GM12891 (cell line): ENCODE measurements around the gene RASGRF1.

Experiments
- DNase-seq: peaks from one replicate; pipeline ENCODE4 v3.0.0; 2011; ENCODE audit warnings: low spot score; ENCODE audit not compliant: insufficient read length
- FAIRE-seq: peaks from 2 replicates; lab custom pipeline; 2011; peaks lifted over from hg19 to GRCh38; lab: Jason Lieb, UNC
- PAX5 ChIP-seq: IDR thresholded peaks from 2 replicates; pipeline ENCODE4 v1.6.1; 2011; ENCODE audit warnings: low read length, moderate library complexity, mild to moderate bottlenecking; ENCODE audit not compliant: insufficient read depth, severe bottlenecking
- POLR2A ChIP-seq: IDR thresholded peaks from 2 replicates; pipeline ENCODE4 v1.6.1; 2011; ENCODE audit warnings: low read depth, low read length, control low read depth
- POLR2AphosphoS5 ChIP-seq: IDR thresholded peaks from 2 replicates; pipeline ENCODE4 v1.6.1; 2011; ENCODE audit warnings: low read depth, low read length, control low read depth
- POU2F2 ChIP-seq: IDR thresholded peaks from 2 replicates; pipeline ENCODE4 v1.6.1; 2011; ENCODE audit warnings: low read depth, mild to moderate bottlenecking, control low read depth, low read length, moderate library complexity
- SPI1 ChIP-seq: IDR thresholded peaks from 2 replicates; pipeline ENCODE4 v1.6.1; 2011; ENCODE audit warnings: low read depth, low read length, control low read depth
- TAF1 ChIP-seq: IDR thresholded peaks from 2 replicates; pipeline ENCODE4 v1.6.1; 2011; ENCODE audit warnings: low read depth, low read length, control low read depth

Gene RASGRF1

DNA sequence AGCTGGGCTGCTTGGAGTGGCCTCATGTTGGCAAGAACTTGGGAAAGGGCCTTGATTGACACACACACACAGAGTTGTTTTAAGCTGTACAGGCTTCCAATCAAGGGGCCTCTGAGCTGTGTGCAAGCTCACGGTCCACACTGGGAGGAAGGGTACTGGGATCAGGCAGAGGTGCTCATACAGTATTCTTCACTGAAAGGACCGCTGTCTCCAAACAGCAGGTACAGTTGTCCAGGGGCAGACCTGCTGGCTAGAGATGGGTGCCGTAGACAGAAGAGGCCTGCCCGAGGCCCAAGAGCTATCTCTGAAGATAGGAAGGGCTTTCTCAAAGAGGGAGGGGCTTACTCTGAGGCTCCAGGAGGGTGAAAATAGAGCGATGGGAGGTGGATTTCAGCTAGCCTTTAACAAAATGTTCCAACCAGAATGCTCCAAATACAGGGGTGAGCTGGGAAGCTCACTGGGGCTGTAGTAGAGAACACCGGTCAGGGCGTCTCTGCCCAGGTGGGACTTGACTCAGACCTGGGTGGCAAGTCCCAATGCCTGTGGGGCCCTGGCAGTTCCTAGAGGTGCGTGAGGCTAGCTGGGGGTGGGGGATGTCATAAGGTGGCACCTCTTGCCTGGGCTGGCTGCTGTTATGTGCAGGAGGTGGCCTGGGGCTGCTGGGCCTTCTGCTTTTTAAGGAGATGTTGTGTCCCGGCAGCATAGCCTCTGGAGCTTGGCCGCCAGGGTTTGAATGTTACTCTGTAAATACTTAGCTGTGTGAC lies 42.7 kb downstream of the RASGRF1 start:
- FAIRE-seq = no peak
- no peak for DNase-seq

DNA sequence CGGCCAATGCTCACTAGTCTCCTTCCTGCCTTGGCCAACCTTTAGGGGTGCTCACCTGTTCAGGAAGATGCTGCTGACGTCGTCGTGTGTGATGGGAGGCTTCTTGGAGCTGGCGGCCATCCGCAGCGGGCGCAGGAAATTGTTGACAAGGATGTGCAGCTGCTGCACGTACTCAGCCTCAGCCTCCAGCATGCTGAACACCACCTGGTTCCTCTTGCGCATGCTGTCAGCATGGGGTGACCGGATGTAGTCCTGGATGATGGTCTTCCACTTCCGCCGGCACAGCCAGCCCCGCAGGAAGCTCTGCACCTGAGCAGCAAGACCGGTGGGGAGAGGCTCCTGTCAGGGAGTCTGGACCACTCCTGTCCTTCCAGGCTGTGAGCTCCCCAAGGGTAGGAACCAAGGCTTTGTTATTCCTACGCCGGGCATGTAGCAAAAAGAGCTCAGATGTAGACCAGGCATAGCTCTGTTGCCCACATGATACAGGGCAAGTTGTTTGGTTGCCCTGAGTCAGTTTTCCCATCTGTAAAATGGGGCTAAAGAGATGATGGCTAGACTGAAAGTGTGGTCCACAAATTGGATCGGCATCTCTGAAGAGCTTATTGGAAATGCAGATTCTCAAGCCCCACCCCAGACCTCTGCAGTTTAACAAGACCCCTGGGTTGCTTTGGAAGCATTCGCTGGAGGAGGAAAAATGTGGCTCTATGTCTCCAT lies 43.7 kb downstream of the RASGRF1 start:
- TF ChIP-seq POLR2AphosphoS5 = no peak
- TF ChIP-seq POLR2A = no peak
- TF ChIP-seq POU2F2 = no peak
- no peak for TF ChIP-seq SPI1
- TF ChIP-seq TAF1 = no peak
- TF ChIP-seq PAX5 = no peak
- FAIRE-seq = no peak
- DNase-seq = no peak

More for the DNA sequence above, 42.7 kb downstream of the RASGRF1 start:
- TF ChIP-seq POLR2AphosphoS5 (no peak), PAX5 (no peak), POLR2A (no peak), SPI1 (no peak), TAF1 (no peak), POU2F2 (no peak)

DNA sequence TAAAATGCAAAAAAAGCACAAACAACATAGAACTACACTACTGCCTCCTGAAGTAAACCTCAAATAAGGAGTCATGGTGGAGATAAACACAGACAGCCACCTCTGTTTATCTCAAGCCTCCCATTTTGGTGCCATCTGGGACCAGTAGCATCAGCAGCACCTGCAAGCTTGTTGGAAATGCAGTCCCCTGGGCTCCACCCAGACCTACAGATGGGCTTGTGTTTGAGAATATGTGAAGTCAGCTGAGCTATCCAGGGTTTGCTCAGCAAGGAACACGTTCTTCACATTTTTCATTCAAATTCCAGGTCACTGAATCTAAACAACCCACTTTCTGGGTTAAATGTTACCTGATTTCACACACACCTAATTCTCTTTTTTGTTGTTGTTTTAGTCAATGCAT lies 45.5 kb downstream of the RASGRF1 start:
- no peak for DNase-seq
- FAIRE-seq = no peak
- TF ChIP-seq POLR2AphosphoS5 (no peak), SPI1 (no peak)

DNA sequence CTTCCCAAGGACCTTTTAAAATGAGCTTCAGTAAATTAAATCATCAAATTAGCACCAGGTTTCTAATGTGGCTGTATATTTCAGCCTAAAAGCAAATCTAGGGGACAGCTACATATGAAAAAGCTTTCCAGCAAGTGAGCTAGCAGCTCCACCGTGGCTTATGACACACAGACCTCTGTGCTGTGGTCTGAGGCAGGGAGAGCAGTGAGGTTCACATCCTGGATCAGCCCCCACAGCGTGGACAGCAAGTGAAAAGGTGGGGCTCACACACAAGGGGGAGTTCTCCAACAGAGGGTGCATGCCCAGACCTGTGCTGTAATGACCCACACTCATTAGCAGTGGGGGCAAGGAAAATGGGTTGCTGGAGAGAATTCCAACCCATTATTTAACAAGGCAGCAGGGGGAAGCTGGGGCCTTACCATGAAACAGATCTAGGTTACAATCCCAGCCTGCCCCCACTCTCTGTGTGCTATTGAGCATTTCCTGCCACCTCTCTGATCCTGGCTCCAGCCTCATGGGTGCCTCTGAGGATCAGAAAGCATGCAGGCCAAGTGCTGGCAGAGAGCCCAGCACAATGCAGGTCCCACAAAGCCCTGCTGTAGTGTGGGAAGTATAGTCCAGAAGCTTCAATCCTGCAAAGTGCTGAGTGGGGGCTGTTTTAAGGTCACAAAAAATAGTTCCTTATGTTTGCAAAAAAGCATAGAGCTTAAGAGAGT lies 48.2 kb downstream of the RASGRF1 start:
- FAIRE-seq (no peak), DNase-seq (no peak)
- TF ChIP-seq POLR2A (no peak), PAX5 (no peak), SPI1 (no peak), POU2F2 (no peak), POLR2AphosphoS5 (no peak), TAF1 (no peak)

DNA sequence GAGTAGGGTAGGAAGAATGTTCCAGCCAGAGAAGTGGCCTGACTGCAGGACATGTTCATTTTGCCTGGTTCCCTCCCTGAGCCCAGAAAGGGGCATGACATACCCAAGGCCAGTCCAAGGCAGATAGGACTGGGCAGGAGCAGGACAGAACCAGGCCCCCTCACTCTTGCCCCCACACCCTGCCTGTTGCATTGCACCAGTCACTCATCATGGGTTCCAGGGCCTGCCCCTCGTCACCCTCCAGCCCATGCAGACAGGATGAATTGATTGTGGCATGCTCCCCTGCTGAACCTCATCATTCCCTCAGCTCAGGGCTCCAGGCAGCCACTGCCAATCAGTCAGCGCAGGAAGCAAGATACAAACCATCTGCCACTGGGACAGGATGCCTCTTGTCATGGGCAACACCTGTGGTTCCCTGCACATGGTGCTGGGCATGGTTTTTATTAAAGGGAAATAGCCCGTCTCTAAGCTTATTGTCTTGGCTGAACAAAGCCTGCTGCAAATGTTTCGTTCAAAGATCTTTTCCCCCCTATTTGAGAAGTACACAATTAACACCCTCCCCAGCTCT lies 48.9 kb downstream of the RASGRF1 start:
- DNase-seq = no peak
- TF ChIP-seq PAX5 = no peak
- no peak for TF ChIP-seq SPI1
- TF ChIP-seq TAF1 = no peak
- no peak for TF ChIP-seq POLR2A
- TF ChIP-seq POU2F2 = no peak
- no peak for TF ChIP-seq POLR2AphosphoS5
- FAIRE-seq = no peak

DNA sequence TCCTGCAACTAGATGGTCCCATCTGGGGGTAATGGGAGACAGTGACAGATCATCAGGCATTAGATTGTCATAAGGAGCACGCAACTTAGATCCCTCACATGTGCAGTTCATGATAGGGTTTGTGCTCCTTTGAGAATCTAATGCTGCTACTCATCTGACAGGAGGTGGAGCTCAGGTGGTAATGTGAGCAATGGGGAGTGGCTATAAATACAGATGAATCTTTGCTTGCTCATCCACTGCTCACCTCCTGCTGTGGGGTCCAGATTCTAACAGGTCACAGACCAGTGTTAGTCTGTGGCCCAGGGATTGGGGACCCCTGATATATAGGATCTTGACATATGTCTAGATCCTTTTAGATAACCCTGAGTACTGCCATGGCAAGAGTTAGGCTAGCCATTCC lies 52.7 kb downstream of the RASGRF1 start:
- no peak for FAIRE-seq
- TF ChIP-seq POLR2A (no peak), POLR2AphosphoS5 (no peak), TAF1 (no peak), SPI1 (no peak), POU2F2 (no peak), PAX5 (no peak)
- no peak for DNase-seq

DNA sequence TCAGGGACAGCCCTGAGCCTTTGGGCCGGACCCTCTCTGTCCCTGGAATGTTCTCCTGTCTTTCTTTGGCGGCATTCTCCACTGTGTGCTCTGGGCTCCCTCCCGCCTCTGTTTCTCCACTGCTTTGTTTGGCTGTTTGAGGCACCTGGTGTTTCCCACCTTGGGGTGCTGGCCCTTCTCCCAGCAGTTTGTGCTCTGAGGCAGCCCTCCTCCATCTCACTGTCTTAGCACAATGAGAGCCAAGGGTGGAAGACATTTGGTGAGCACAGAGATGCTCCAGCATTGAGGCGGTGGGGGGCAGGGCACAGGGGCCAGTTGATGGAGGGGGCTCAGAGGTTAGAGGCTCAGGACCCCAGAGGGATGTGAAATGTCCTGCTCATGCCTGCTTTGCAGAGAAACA lies 54.3 kb downstream of the RASGRF1 start:
- no peak for FAIRE-seq
- TF ChIP-seq POLR2AphosphoS5 (no peak), POLR2A (no peak), SPI1 (no peak), TAF1 (no peak), PAX5 (no peak), POU2F2 (no peak)
- no peak for DNase-seq

DNA sequence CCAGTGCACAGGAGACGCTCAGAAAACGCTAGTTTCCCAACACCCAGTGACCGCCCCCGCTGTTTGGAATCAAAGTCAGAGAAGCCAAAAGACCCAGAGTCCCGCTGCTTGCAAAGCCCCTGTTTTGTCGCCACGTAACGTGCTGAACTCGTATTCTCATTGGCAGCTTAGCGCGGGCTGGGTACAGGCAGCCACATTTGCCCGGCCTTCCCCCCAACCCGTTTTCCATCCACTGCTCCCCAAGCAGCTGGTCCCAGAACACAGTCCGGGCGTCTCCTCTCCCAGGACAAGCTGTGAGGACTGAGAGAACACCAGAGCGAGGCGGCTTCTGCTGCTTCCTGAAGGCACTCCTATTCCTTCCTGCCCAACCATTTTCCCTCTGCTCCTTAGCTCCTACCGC lies 54.8 kb downstream of the RASGRF1 start:
- TF ChIP-seq PAX5 (no peak), POLR2AphosphoS5 (no peak)
- FAIRE-seq (no peak), DNase-seq (no peak)

DNA sequence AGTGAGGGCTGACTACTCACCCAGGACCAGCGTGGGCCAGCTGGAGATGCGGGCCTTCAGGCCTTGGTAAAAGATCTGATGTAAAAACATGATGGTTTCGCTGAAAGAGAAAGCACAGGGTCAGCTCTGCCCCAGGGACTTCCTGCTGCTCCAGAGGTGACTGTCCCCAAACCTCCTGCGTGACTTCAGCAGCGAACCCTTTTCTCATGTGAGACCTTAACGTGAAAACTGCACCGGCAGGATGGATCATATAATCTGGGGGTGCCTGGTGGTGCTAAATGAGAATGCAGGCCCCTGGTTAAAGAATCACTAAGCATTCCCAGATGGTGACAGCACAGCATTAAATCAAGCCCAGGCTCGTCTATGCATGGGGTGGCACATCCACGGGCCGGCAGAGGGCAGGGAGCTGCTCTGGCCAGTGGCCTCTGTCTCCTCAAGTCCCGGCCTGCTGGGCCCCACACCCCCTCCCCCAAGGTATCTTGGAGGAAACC lies 55.4 kb downstream of the RASGRF1 start:
- FAIRE-seq (no peak), DNase-seq (no peak)
- TF ChIP-seq TAF1 (no peak), POLR2AphosphoS5 (no peak), POLR2A (no peak), SPI1 (no peak), PAX5 (no peak), POU2F2 (no peak)
